Vagina (tissue), 2 donors: Measurements from ENCODE around the gene TPSAB1.

Experiments used
- POLR2A ChIP-seq, 2 donors: fragments of 450-650 bp; IDR thresholded peaks; one replicate each; pipeline ENCODE4 v1.6.1; 2017; ENCODE audit warnings: antibody characterized with exemption in 2 of 2, mild to moderate bottlenecking in 2 of 2, moderate library complexity in 2 of 2
- POLR2AphosphoS5 ChIP-seq, 2 donors: sonication (generic); formaldehyde crosslinking; IDR thresholded peaks; one replicate each; pipeline ENCODE4 v1.9.0; 2017; ENCODE audit warnings: antibody characterized with exemption in 2 of 2, mild to moderate bottlenecking in 2 of 2, low read depth in 1 of 2; ENCODE audit not compliant: insufficient read depth in 1 of 2
- TF ChIP-seq, protein P1 (sequence below), 3 experiments: fragments of 450-650 bp in 2 of 3; fragments of 200-600 bp in 1 of 3; sonication (generic) in 1 of 3; IDR thresholded peaks; one replicate each; pipeline ENCODE4 v1.5.1; 2017 to 2019; ENCODE audit warnings: antibody characterized with exemption in 3 of 3, mild to moderate bottlenecking in 2 of 3, moderate library complexity in 2 of 3

DNA sequence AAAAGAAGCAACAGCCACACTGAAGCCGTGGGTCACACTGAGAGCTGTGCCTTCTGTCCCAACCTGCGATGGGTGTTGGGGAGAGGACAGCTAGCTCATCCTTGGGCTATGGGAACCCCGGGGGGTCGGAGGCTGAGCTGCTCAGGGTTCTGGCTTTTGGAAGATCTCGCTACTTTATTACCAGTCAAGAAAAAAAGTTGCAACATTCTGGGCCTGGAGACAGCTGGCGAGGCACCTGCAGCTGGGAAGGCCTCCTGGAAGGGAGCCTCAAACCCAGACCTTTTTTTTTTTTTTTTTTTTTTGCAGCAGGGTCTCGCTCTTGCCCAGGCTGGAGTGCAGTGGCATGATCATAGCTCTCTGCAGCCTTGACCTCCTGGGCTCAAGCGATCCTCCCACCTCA lies 40.3 kb downstream of the TPSAB1 start:
- TF ChIP-seq POLR2A (IDR thresholded peaks at IDR 0.05) (no peak), POLR2AphosphoS5 (IDR thresholded peaks at IDR 0.05; ENCODE audit: insufficient read depth in 1 of 2, low read depth in 1 of 2) (no peak)
- TF ChIP-seq, protein P1, sequence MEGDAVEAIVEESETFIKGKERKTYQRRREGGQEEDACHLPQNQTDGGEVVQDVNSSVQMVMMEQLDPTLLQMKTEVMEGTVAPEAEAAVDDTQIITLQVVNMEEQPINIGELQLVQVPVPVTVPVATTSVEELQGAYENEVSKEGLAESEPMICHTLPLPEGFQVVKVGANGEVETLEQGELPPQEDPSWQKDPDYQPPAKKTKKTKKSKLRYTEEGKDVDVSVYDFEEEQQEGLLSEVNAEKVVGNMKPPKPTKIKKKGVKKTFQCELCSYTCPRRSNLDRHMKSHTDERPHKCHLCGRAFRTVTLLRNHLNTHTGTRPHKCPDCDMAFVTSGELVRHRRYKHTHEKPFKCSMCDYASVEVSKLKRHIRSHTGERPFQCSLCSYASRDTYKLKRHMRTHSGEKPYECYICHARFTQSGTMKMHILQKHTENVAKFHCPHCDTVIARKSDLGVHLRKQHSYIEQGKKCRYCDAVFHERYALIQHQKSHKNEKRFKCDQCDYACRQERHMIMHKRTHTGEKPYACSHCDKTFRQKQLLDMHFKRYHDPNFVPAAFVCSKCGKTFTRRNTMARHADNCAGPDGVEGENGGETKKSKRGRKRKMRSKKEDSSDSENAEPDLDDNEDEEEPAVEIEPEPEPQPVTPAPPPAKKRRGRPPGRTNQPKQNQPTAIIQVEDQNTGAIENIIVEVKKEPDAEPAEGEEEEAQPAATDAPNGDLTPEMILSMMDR (IDR thresholded peaks at IDR 0.05), result no peak
